Central memory CD8-positive, alpha-beta T cell (primary cell): ENCODE data around the gene SCTR.

Source experiments
- ATAC-seq: fragments of 150-1000 bp; cut with Tn5 transposase; replicated peaks from 2 replicates; pipeline ENCODE4 v1.10.0; 2022; ENCODE audit warnings: mild to moderate bottlenecking, moderate FRiP score, moderate number of reproducible peaks; ENCODE audit not compliant: poor library complexity, severe bottlenecking; ENCODE audit errors: extremely low read depth
- DNase-seq, 2 donors: peaks; one replicate each; pipeline ENCODE4 v3.0.0; 2021; ENCODE audit warnings: low spot score in 2 of 2
- H3K27ac Mint-ChIP-seq: one replicate; pipeline ENCODE4 v1.8.0; 2022; ENCODE audit warnings: low read depth, mild to moderate bottlenecking, moderate library complexity, mixed read lengths
- H3K27me3 Mint-ChIP-seq: one replicate; pipeline ENCODE4 v1.8.0; 2022; ENCODE audit warnings: mixed read lengths
- H3K36me3 Mint-ChIP-seq: one replicate; pipeline ENCODE4 v1.8.0; 2022; ENCODE audit warnings: mild to moderate bottlenecking, moderate library complexity, mixed read lengths; ENCODE audit not compliant: insufficient read depth
- H3K4me1 Mint-ChIP-seq: one replicate; pipeline ENCODE4 v1.8.0; 2022; ENCODE audit warnings: mixed read lengths
- H3K4me3 Mint-ChIP-seq: one replicate; pipeline ENCODE4 v1.8.0; 2022; ENCODE audit warnings: mild to moderate bottlenecking, moderate library complexity, mixed read lengths
- H3K9me3 Mint-ChIP-seq: one replicate; pipeline ENCODE4 v1.8.0; 2022; ENCODE audit warnings: mixed read lengths

Gene SCTR

DNA sequence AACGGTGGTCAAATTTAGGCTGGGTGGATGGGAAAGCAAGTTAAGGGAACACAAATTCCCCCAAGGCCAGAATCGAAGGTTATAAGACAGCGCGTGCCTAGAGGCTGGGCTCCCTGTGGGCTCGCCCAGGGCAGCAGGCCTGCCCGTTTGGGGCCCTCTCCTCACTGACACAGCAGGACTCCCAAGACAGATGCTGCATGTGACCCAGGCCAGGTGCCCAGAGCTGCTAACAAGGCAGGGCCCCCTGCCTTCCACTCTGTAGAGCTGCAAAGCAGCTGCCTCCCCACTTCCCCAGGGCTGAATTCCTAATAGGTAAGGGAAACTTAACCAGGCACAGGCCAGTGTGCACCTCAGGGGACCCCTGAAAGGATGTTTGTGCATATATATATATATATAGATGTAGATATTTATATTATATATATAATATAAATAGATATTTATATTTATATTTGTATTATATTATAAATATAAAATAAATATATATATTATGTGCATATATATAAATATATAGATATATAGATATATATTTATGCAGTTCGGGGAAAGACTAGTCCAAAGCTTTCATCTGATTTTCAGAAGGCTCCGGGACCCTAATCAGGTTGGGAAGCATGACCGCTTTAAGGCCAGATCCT, 48.9 kb downstream of the SCTR start:
- no peak overlapping the region for H3K27ac Mint-ChIP-seq
- peaks cover 25% of the 10 kb centered on the region for H3K27me3 Mint-ChIP-seq
- H3K36me3 Mint-ChIP-seq, result peaks cover 3% of the 10 kb centered on the region
- no peak overlapping the region for H3K4me3 Mint-ChIP-seq
- no peaks in the 10 kb centered on the region for H3K9me3 Mint-ChIP-seq
- DNase-seq, result no peak
- no peak for ATAC-seq
- H3K4me1 Mint-ChIP-seq, result peaks cover 5% of the 10 kb centered on the region

DNA sequence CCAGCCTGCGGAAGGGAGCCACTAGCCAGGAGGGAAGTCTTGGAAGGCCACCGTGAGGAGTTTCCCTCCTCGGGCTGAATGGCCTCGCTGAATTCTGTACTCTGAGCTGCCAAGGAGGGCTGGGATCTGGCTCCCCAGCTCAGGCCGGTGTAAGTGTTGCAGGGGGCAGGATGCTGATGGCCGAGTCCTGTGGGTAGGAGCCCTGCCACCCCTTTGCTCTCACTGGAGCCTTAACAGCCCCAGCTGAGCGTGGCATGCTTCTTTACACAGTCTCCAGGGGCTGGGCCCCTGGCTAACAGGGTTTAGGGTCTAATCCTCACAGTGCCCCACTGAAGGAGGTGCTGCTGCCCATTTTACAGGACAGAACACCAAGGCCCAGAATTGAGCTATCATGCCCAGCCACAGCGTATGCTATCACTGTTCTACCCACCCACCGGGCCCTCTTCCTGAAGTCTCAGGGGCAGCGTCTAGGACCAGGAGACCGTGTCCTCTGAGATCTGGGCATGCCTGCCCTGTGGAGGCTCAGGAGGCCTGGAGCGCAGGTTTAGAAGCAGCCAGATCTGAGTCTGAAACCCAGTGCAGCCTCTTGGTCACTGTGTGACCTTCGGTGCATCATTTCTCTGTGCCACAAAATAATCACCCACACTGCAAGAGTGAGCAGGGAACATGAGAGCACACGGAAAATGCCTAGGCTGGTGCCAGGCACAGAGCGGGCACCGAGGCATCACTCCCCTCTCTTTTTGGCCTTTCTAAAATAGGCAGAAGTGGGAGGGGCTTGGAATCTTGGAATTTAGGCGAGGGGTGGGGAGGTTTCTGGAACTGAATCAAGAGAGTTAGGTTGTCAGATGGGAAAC, 49.7 kb downstream of the SCTR start:
- H3K4me3 Mint-ChIP-seq, result no peak overlapping the region

GRCh38 chr2:119473621-119474370, 50.5 kb downstream of the SCTR start:
- H3K27me3 Mint-ChIP-seq, result peaks cover 19% of the 10 kb centered on the region
- DNase-seq (no peak), ATAC-seq (no peak)
- peaks cover 5% of the 10 kb centered on the region for H3K4me1 Mint-ChIP-seq
- no peak overlapping the region for H3K27ac Mint-ChIP-seq
- no peak overlapping the region for H3K4me3 Mint-ChIP-seq
- H3K9me3 Mint-ChIP-seq, result no peaks in the 10 kb centered on the region
- H3K36me3 Mint-ChIP-seq, result peaks cover 3% of the 10 kb centered on the region

More for the DNA sequence above, 49.7 kb downstream of the SCTR start:
- no peaks in the 10 kb centered on the region for H3K9me3 Mint-ChIP-seq
- ATAC-seq, result no peak
- H3K27me3 Mint-ChIP-seq, result peaks cover 21% of the 10 kb centered on the region
- H3K27ac Mint-ChIP-seq, result no peak overlapping the region
- DNase-seq, result no peak
- H3K4me1 Mint-ChIP-seq, result peaks cover 5% of the 10 kb centered on the region
- H3K36me3 Mint-ChIP-seq, result peaks cover 3% of the 10 kb centered on the region

- peaks cover 3% of the 10 kb centered on the region for H3K36me3 Mint-ChIP-seq
- DNase-seq (no peak), ATAC-seq (no peak)
- H3K27ac Mint-ChIP-seq, result no peak overlapping the region
- no peak overlapping the region for H3K4me3 Mint-ChIP-seq
- H3K9me3 Mint-ChIP-seq, result no peaks in the 10 kb centered on the region
- peaks cover 5% of the 10 kb centered on the region for H3K4me1 Mint-ChIP-seq
- peaks cover 11% of the 10 kb centered on the region for H3K27me3 Mint-ChIP-seq
These were observed 51.5 kb downstream of the SCTR start for GRCh38 chr2:119472749-119473148.

GRCh38 chr2:119469661-119470297, 54.5 kb downstream of the SCTR start:
- H3K4me1 Mint-ChIP-seq, result no peaks in the 10 kb centered on the region
- no peak overlapping the region for H3K4me3 Mint-ChIP-seq
- H3K36me3 Mint-ChIP-seq, result no peaks in the 10 kb centered on the region
- ATAC-seq, result no peak
- no peaks in the 10 kb centered on the region for H3K9me3 Mint-ChIP-seq
- no peak for DNase-seq
- no peaks in the 10 kb centered on the region for H3K27me3 Mint-ChIP-seq
- no peak overlapping the region for H3K27ac Mint-ChIP-seq

- H3K4me3 Mint-ChIP-seq, result no peak overlapping the region
- H3K9me3 Mint-ChIP-seq, result no peaks in the 10 kb centered on the region
- no peaks in the 10 kb centered on the region for H3K4me1 Mint-ChIP-seq
- no peaks in the 10 kb centered on the region for H3K27me3 Mint-ChIP-seq
- no peak for DNase-seq
- no peak for ATAC-seq
- no peak overlapping the region for H3K27ac Mint-ChIP-seq
- no peaks in the 10 kb centered on the region for H3K36me3 Mint-ChIP-seq
These were observed 55.2 kb downstream of the SCTR start for GRCh38 chr2:119469131-119469530.

DNA sequence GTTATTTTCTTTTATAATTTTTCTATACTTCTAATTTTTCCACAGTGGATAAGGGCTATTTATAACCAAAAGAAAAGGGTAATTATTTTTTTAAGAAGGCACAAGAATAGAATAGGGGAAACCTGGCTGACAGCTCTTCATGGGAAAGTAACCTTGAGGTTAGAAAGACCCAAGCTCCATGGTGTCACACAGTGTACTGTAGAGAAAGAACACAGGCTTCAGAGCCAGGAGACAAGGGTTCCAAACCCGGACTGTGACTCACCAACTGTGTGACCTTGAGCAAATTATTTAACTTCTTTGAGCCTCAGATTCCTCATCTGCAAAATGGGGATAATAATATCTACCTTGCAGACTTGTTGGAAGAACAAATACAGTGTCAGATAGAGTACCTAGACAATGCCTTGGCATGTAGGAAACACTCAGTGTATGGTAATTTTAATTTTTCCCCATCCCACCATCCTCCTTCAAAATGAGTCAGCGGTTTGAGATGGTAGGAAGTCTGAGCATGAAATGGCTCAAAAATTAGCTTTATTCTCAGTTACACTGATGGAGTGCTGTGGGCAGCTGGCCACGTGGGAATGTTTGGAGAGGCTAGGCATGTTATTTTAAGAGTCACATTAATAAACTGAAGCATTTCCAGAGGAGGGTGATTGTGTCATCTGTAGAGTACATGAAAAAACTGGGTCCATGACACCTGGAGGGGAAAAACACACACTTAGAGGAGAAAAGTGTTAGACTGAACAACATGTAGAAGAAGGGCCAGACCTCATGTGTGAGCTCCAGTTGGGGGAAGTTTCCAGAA, 55.9 kb downstream of the SCTR start:
- no peaks in the 10 kb centered on the region for H3K36me3 Mint-ChIP-seq
- DNase-seq (no peak), ATAC-seq (no peak)
- H3K4me3 Mint-ChIP-seq, result no peak overlapping the region
- H3K27ac Mint-ChIP-seq, result no peak overlapping the region
- no peaks in the 10 kb centered on the region for H3K27me3 Mint-ChIP-seq
- H3K9me3 Mint-ChIP-seq, result no peaks in the 10 kb centered on the region
- H3K4me1 Mint-ChIP-seq, result no peaks in the 10 kb centered on the region

- H3K36me3 Mint-ChIP-seq, result no peaks in the 10 kb centered on the region
- H3K4me3 Mint-ChIP-seq, result no peak overlapping the region
- no peak overlapping the region for H3K27ac Mint-ChIP-seq
- H3K9me3 Mint-ChIP-seq, result no peaks in the 10 kb centered on the region
- ATAC-seq (no peak), DNase-seq (no peak)
- H3K4me1 Mint-ChIP-seq, result no peaks in the 10 kb centered on the region
- H3K27me3 Mint-ChIP-seq, result no peaks in the 10 kb centered on the region
These were observed 57.9 kb downstream of the SCTR start for GRCh38 chr2:119466373-119466772.

- no peaks in the 10 kb centered on the region for H3K27me3 Mint-ChIP-seq
- H3K36me3 Mint-ChIP-seq, result no peaks in the 10 kb centered on the region
- no peak overlapping the region for H3K27ac Mint-ChIP-seq
- H3K4me1 Mint-ChIP-seq, result no peaks in the 10 kb centered on the region
- no peak for DNase-seq
- no peaks in the 10 kb centered on the region for H3K9me3 Mint-ChIP-seq
- no peak for ATAC-seq
- no peak overlapping the region for H3K4me3 Mint-ChIP-seq
These were observed 58.6 kb downstream of the SCTR start for GRCh38 chr2:119465687-119466086.

GRCh38 chr2:119464981-119465380, 59.3 kb downstream of the SCTR start:
- ATAC-seq, result no peak
- no peak for DNase-seq
- Mint-ChIP-seq H3K27me3 (no peaks in the 10 kb centered on the region), H3K4me3 (no peak overlapping the region), H3K36me3 (no peaks in the 10 kb centered on the region), H3K9me3 (no peaks in the 10 kb centered on the region), H3K27ac (no peak overlapping the region), H3K4me1 (no peaks in the 10 kb centered on the region)

DNA sequence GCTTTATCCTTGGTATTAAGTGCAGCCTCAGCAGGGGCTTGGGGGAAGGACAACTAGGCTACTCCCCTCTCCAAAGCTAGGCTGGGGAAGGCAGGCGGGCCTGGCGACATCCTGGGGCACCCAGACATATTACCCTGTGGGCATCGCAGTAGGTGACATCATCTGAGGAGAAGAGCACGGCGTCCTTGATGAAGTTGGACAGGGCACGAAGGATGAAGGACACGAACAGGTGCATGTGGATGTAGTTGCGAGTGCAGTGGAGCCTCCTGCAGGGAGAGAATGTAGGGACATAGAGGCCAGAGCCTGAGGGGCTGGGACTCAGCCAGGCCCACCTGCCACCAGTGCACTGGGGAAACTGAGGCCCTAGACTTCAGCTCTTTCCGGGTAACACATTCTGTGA, 60.3 kb downstream of the SCTR start:
- DNase-seq (no peak), ATAC-seq (no peak)
- Mint-ChIP-seq H3K27ac (no peak overlapping the region), H3K36me3 (no peaks in the 10 kb centered on the region), H3K4me1 (no peaks in the 10 kb centered on the region), H3K27me3 (no peaks in the 10 kb centered on the region), H3K9me3 (no peaks in the 10 kb centered on the region), H3K4me3 (no peak overlapping the region)

- ATAC-seq (no peak), DNase-seq (no peak)
- no peaks in the 10 kb centered on the region for H3K9me3 Mint-ChIP-seq
- no peaks in the 10 kb centered on the region for H3K27me3 Mint-ChIP-seq
- no peak overlapping the region for H3K27ac Mint-ChIP-seq
- H3K36me3 Mint-ChIP-seq, result no peaks in the 10 kb centered on the region
- H3K4me3 Mint-ChIP-seq, result no peak overlapping the region
- H3K4me1 Mint-ChIP-seq, result no peaks in the 10 kb centered on the region
These were observed 61.1 kb downstream of the SCTR start for GRCh38 chr2:119463136-119463535.
